Myocyte (in vitro differentiated cells): ENCODE data around the gene USP36. TPM values are rescaled to one million over a fixed set of nuclear protein-coding genes. Genes with fewer than 3 reads are reported as not detected.
"Not testable (repeated sequence)": the region's sequence is repeated elsewhere in the genome, so short reads cannot be mapped to it uniquely, and the experiment has no call there.

ENCODE experiments used
- DNase-seq: peaks from one replicate; pipeline ENCODE4 v3.0.0-alpha.2; 2012; ENCODE audit warnings: low read depth
- polyA plus RNA-seq: library from polyadenylated mRNA; unstranded; fragments of >200 nt; gene quantifications from one replicate; pipeline ENCODE4 v1.2.1, GENCODE V29; 2012; ENCODE audit warnings: missing spikeins
- total RNA-seq: library from RNA; depleted of rRNA; stranded (reverse); fragments of >200 nt; gene quantifications from 2 replicates; pipeline ENCODE4 v1.2.3, GENCODE V29; 2014

USP36 gene
- 24.5 and 29.7 TPM in 2 replicates for total RNA-seq
- polyA plus RNA-seq: 38.0 TPM

- peak; percentile 99 for DNase-seq
Observed at GRCh38 chr17:78840780-78841611, at the start of gene USP36. Gene USP36, minus strand, starts transcription at chr17:78840814. Its CDS starts 4,451 bp downstream, at chr17:78836363.

- DNase-seq: not testable (repeated sequence)
Observed at GRCh38 chr17:78890096-78890495, 49.5 kb upstream of the USP36 start.

- peak; percentile 95 for DNase-seq
Observed at GRCh38 chr17:78889531-78889930, 48.9 kb upstream of the USP36 start.

- DNase-seq: peak; percentile 67
Observed at GRCh38 chr17:78888941-78889518, 48.4 kb upstream of the USP36 start.

- DNase-seq: no peak
Observed at GRCh38 chr17:78886954-78887353, 46.3 kb upstream of the USP36 start.

- peak; percentile 67 for DNase-seq
Observed at GRCh38 chr17:78885956-78886355, 45.3 kb upstream of the USP36 start.

- DNase-seq: no peak
Observed at GRCh38 chr17:78884876-78885667, 44.5 kb upstream of the USP36 start.

- DNase-seq: peak; percentile 81
Observed at GRCh38 chr17:78884148-78884825, 43.7 kb upstream of the USP36 start.

- DNase-seq: peak; percentile 96
Observed at GRCh38 chr17:78883533-78884131, 43.0 kb upstream of the USP36 start.

GRCh38 chr17:78883089-78883532, 42.5 kb upstream of the USP36 start:
- DNase-seq: peak; percentile 94

GRCh38 chr17:78882540-78883088, 42.0 kb upstream of the USP36 start:
- peak; percentile 72 for DNase-seq

- DNase-seq: peak; percentile 91
Observed at GRCh38 chr17:78879635-78880186, 39.1 kb upstream of the USP36 start.

- DNase-seq: no peak
Observed at GRCh38 chr17:78878871-78879527, 38.4 kb upstream of the USP36 start.

- no peak for DNase-seq
Observed at GRCh38 chr17:78878261-78878660, 37.6 kb upstream of the USP36 start.

- not testable (repeated sequence) for DNase-seq
Observed at GRCh38 chr17:78876954-78877517, 36.4 kb upstream of the USP36 start.

- no peak for DNase-seq
Observed at GRCh38 chr17:78876094-78876597, 35.5 kb upstream of the USP36 start.

GRCh38 chr17:78875363-78876093, 34.9 kb upstream of the USP36 start:
- DNase-seq: peak; percentile 84
